GM23248 (cell line): Measurements from ENCODE around the gene TNPO3.

Experiments used
- EZH2 ChIP-seq: fragments of 200-600 bp; sonication (generic); IDR thresholded peaks from 2 replicates; pipeline ENCODE4 v1.6.1; 2018; ENCODE audit warnings: antibody characterized with exemption, mild to moderate bottlenecking; ENCODE audit not compliant: insufficient read depth, poor library complexity, severe bottlenecking
- EZH2phosphoT487 ChIP-seq: fragments of 200-600 bp; sonication (generic); IDR thresholded peaks from 2 replicates; pipeline ENCODE4 v1.6.1; 2018; ENCODE audit warnings: antibody characterized with exemption, moderate library complexity, mild to moderate bottlenecking, low read depth; ENCODE audit not compliant: insufficient read depth

GRCh38 chr7:128904381-128905197, 150.3 kb downstream of the TNPO3 start:
- TF ChIP-seq EZH2phosphoT487, result no peak
- TF ChIP-seq EZH2, result no peak
